Bronchial epithelial cell (primary cell): ENCODE results near the gene PKIB. TPM values are rescaled to one million over a fixed set of nuclear protein-coding genes. Genes with fewer than 3 reads are reported as not detected.
"Not testable (repeated sequence)": the region's sequence is repeated elsewhere in the genome, so short reads cannot be mapped to it uniquely, and the experiment has no call there.

Source experiments
- DNase-seq: peaks from one replicate; pipeline ENCODE4 v3.0.0-alpha.2; 2010; ENCODE audit warnings: low read depth
- FAIRE-seq: peaks from 2 replicates; lab custom pipeline; 2011; peaks lifted over from hg19 to GRCh38; lab: Jason Lieb, UNC
- H3K27me3 ChIP-seq: 2 replicates; pipeline ENCODE4 v1.5.1; 2011; ENCODE audit warnings: low read length; ENCODE audit not compliant: control insufficient read depth, insufficient read depth
- H3K36me3 ChIP-seq: 2 replicates; pipeline ENCODE4 v1.5.1; 2011; ENCODE audit warnings: low read length; ENCODE audit not compliant: control insufficient read depth, insufficient read depth
- H3K4me3 ChIP-seq: 2 replicates; pipeline ENCODE4 v1.5.1; 2011; ENCODE audit warnings: mild to moderate bottlenecking, low read depth, low read length, control low read depth
- total RNA-seq: library from RNA; depleted of rRNA; stranded (reverse); fragments of >200 nt; gene quantifications from 2 replicates; pipeline ENCODE4 v1.2.1, GENCODE V29; 2014
- TF ChIP-seq, protein P1 (sequence below): IDR thresholded peaks from 2 replicates; pipeline ENCODE4 v1.5.1; 2011; ENCODE audit warnings: mild to moderate bottlenecking, moderate library complexity, low read length, control low read depth, inconsistent platforms; ENCODE audit not compliant: insufficient read depth, severe bottlenecking

PKIB gene
- total RNA-seq, 1 donor from 2014 or later, result 3.9 TPM

DNA sequence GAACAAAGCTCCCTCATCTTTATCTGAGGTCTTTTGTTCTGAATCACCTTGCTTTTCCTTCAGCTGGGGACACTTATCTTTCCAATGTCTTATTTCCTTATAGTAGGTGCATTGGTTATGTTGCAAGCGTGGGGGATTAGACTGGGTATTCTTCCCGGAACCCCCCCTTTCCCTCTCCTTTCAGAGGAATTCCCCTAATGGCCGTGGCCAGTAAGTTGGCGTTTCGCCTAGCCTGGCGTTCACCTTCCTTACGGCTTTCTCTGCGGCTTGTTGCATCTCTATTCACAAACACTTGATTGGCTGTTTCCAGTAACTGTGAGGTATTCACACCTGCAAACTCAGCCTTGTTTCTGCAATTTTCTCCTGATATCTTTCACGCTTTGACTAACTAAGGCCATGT is 136.5 kb downstream of the PKIB start:
- Histone ChIP-seq H3K27me3 (no peaks in the 10 kb centered on the region), H3K36me3 (no peaks in the 10 kb centered on the region), H3K4me3 (no peak overlapping the region)
- DNase-seq, result no peak
- no peak for FAIRE-seq
- TF ChIP-seq, protein P1, sequence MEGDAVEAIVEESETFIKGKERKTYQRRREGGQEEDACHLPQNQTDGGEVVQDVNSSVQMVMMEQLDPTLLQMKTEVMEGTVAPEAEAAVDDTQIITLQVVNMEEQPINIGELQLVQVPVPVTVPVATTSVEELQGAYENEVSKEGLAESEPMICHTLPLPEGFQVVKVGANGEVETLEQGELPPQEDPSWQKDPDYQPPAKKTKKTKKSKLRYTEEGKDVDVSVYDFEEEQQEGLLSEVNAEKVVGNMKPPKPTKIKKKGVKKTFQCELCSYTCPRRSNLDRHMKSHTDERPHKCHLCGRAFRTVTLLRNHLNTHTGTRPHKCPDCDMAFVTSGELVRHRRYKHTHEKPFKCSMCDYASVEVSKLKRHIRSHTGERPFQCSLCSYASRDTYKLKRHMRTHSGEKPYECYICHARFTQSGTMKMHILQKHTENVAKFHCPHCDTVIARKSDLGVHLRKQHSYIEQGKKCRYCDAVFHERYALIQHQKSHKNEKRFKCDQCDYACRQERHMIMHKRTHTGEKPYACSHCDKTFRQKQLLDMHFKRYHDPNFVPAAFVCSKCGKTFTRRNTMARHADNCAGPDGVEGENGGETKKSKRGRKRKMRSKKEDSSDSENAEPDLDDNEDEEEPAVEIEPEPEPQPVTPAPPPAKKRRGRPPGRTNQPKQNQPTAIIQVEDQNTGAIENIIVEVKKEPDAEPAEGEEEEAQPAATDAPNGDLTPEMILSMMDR, result no peak

DNA sequence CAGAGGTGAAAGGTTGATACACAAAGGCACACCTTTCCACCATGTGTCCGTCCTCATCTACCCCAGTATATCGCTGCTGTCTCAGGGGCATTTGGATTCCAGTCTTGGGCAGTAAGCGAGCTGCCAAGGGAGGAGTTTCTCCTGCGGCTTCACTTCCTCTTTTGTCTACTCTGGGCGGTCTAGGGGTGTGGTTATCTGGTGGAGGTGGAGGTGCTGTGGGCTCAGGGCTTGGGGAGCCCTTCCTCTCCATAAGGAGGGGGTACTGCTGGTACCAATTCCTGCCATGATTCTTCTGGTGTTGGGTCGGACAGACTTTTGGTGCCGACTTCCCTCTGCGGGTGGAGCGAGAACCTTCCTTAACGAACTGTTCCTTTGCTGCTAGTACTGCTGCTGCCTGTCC is 137.4 kb downstream of the PKIB start:
- Histone ChIP-seq H3K4me3 (no peak overlapping the region), H3K27me3 (no peaks in the 10 kb centered on the region), H3K36me3 (no peaks in the 10 kb centered on the region)
- TF ChIP-seq, protein P1, result no peak
- no peak for DNase-seq
- no peak for FAIRE-seq

DNA sequence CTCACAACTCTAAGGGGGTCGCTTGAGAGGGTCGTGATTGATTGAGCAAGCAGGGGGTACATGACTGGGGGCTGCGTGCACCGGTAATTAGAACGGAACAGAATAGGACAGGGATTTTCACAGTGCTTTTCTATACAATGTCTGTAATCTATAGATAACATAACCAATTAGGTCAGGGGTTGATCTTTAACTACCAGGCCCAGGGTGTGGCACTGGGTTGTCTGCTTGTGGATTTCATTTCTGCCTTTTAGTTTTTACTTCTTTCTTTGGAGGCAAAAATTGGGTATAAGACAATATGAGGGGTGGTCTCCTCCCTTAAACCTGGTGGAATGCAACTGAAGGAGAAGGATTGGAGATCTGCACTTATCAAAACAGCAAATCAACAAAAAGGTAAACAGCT is 138.7 kb downstream of the PKIB start:
- not testable (repeated sequence) for FAIRE-seq, H3K4me3 ChIP-seq, H3K27me3 ChIP-seq, DNase-seq, H3K36me3 ChIP-seq

DNA sequence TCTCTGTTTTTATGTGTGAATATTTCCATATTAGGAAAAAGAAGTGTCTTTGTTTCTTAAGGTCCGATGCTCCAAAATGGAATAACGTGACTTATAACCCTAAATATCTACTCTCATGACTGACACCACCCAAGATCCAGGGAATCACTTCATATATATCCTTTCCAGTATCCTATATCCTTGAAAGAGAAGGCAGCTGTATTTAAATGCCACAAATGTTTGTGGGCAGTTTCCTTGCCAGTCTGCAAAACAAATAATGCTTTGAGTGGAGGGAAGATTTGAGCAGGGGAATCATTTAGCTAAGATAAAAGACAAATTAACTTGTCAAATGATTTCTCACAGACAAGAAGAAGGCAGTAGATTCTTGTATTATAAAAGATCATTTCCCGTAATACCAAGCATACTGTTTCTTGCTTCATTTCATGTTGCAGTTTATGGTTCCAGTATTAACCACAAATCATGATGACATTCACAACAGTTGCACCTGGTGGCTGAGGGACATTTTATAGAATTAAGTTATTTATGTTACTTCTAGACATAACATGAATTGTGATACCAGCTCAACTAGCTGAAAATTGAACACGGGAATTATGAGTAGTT is 139.3 kb downstream of the PKIB start:
- Histone ChIP-seq H3K36me3 (no peaks in the 10 kb centered on the region), H3K4me3 (no peak overlapping the region), H3K27me3 (no peaks in the 10 kb centered on the region)
- DNase-seq, result no peak
- TF ChIP-seq, protein P1, result no peak
- FAIRE-seq, result no peak

DNA sequence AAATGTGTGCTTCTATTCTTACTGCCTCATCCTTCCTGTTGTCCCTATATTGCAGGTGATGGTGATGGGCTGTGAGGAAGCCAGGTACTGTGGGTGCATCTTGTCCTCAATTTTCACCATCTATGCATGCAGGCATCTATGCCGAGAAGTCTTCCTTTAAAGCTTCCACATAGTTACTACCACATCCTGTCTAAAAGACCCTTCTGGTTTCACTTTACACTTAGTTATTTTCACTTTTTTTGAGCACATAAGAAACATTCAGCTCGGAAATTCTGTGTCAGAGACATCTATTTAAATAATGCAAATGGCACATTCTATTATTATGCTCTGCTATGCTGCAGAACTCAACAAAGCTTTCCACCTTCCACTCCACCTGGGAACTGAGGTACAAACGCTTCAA is 141.1 kb downstream of the PKIB start:
- H3K36me3 ChIP-seq, result no peaks in the 10 kb centered on the region
- DNase-seq, result no peak
- FAIRE-seq, result no peak
- TF ChIP-seq, protein P1, result no peak
- H3K4me3 ChIP-seq, result no peak overlapping the region
- no peaks in the 10 kb centered on the region for H3K27me3 ChIP-seq

DNA sequence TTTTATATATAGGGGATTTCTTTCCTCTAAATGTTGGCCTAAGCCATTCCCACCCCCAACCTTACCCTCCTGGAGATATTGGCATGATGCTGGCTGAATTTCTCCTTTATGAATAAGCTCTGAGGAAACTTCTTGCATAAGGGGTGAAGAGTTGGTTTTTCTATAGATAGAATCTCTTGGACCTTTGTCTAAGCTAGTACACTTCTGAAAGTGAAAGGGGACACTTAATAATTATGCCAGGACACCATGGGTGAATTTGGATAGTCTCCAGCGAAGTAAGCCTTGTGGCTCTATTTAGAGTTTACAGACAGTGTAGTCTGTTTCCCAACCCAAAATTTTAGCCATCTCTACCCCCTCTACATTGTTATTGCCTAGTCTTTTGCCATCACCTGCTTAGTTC is 142.3 kb downstream of the PKIB start:
- no peak for FAIRE-seq
- Histone ChIP-seq H3K36me3 (no peaks in the 10 kb centered on the region), H3K27me3 (no peaks in the 10 kb centered on the region), H3K4me3 (no peak overlapping the region)
- TF ChIP-seq, protein P1, result no peak
- DNase-seq, result no peak
